Breast epithelium (tissue), 3 donors: ENCODE measurements around the gene CAB39.

Experiments
- CTCF ChIP-seq, 3 donors: fragments of 450-650 bp; IDR thresholded peaks; one replicate each; pipeline ENCODE4 v1.5.1; 2016 to 2017; ENCODE audit warnings: antibody characterized with exemption in 3 of 3, mild to moderate bottlenecking in 3 of 3, moderate library complexity in 3 of 3
- POLR2A ChIP-seq: fragments of 450-650 bp; IDR thresholded peaks from one replicate; pipeline ENCODE4 v1.6.1; 2016; ENCODE audit warnings: antibody characterized with exemption, mild to moderate bottlenecking, moderate library complexity
- POLR2AphosphoS5 ChIP-seq, 3 donors: sonication (generic); formaldehyde crosslinking; IDR thresholded peaks; one replicate each; pipeline ENCODE4 v1.6.1; 2017; ENCODE audit warnings: antibody characterized with exemption in 3 of 3

GRCh38 chr2:230807729-230808128 lies 95.1 kb downstream of the CAB39 start:
- TF ChIP-seq CTCF (IDR thresholded peaks at IDR 0.05) (no peak), POLR2AphosphoS5 (IDR thresholded peaks at IDR 0.05) (no peak), POLR2A (no peak)
